Measurements from ENCODE around the gene LTBP3. TPM values are rescaled to one million over a fixed set of nuclear protein-coding genes. Genes with fewer than 3 reads are reported as not detected.

The LTBP3 gene
- total RNA-seq, 1 donor from 2014 or later: 25.0 TPM

- TF ChIP-seq, protein P1, sequence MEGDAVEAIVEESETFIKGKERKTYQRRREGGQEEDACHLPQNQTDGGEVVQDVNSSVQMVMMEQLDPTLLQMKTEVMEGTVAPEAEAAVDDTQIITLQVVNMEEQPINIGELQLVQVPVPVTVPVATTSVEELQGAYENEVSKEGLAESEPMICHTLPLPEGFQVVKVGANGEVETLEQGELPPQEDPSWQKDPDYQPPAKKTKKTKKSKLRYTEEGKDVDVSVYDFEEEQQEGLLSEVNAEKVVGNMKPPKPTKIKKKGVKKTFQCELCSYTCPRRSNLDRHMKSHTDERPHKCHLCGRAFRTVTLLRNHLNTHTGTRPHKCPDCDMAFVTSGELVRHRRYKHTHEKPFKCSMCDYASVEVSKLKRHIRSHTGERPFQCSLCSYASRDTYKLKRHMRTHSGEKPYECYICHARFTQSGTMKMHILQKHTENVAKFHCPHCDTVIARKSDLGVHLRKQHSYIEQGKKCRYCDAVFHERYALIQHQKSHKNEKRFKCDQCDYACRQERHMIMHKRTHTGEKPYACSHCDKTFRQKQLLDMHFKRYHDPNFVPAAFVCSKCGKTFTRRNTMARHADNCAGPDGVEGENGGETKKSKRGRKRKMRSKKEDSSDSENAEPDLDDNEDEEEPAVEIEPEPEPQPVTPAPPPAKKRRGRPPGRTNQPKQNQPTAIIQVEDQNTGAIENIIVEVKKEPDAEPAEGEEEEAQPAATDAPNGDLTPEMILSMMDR (IDR thresholded peaks at IDR 0.05): no peak
- H3K36me3 Mint-ChIP-seq (ENCODE audit: low read depth): peaks cover 65% of the 10 kb centered on the region
- H3K9me3 Mint-ChIP-seq: no peaks in the 10 kb centered on the region
- no peak overlapping the region for H3K27ac Mint-ChIP-seq
- ChIA-PET POLR2A (interaction anchor here (1.2 kb wide), 1 partner anchor 30 kb away, joined by 4 read pairs; the partner anchor contains the start of gene MALAT1), CTCF (no interaction called here)
- no peak for DNase-seq
- ATAC-seq (ENCODE audit: low read depth): no peak
- H3K4me1 Mint-ChIP-seq: peaks cover 18% of the 10 kb centered on the region
- H3K27me3 Mint-ChIP-seq: no peaks in the 10 kb centered on the region
- intact Hi-C loops (cut with micrococcal nuclease): no loop called here
- H3K4me3 Mint-ChIP-seq: no peak overlapping the region
Observed at GRCh38 chr11:65529475-65530156, 28.5 kb downstream of the LTBP3 start.

- Mint-ChIP-seq H3K4me1 (peaks cover 25% of the 10 kb centered on the region), H3K27ac (no peak overlapping the region), H3K27me3 (no peaks in the 10 kb centered on the region), H3K4me3 (no peak overlapping the region), H3K9me3 (no peaks in the 10 kb centered on the region), H3K36me3 (ENCODE audit: low read depth) (peaks cover 60% of the 10 kb centered on the region)
- TF ChIP-seq, protein P1 (IDR thresholded peaks at IDR 0.05): no peak
- no peak for DNase-seq
- intact Hi-C loops (cut with micrococcal nuclease): no loop called here
- CTCF ChIA-PET: no interaction called here
- no peak for ATAC-seq (ENCODE audit: low read depth)
- POLR2A ChIA-PET: interaction anchor here (0.7 kb wide), 1 partner anchor 18 kb away, joined by 4 read pairs; no protein-coding TSS in a partner anchor
Observed at GRCh38 chr11:65528819-65529350, 29.3 kb downstream of the LTBP3 start.

DNA sequence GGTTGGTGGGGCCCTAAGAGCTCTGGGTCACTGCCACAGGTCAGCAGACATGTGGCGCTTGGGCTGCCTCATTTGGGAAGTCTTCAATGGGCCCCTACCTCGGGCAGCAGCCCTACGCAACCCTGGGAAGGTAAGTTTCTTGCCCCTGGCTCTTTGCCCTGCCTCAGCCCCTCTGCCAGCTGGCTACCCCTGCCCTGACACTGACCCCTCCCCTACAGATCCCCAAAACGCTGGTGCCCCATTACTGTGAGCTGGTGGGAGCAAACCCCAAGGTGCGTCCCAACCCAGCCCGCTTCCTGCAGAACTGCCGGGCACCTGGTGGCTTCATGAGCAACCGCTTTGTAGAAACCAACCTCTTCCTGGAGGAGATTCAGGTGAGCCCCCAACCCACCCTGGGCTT, 31.4 kb downstream of the LTBP3 start:
- H3K4me3 Mint-ChIP-seq: peak overlapping the region; percentile 28
- H3K36me3 Mint-ChIP-seq (ENCODE audit: low read depth): peaks cover 43% of the 10 kb centered on the region
- DNase-seq (no peak), ATAC-seq (ENCODE audit: low read depth) (no peak)
- intact Hi-C loops (cut with micrococcal nuclease): no loop called here
- ChIA-PET POLR2A (interaction anchor here (0.6 to 4.5 kb wide), 5 partner anchors 11 to 360 kb away, joined by 3 to 37 read pairs (median 10); partner anchors contain the start of genes MALAT1 and PCNX3), CTCF (interaction anchor here (3.6 kb wide), 1 partner anchor 14 kb away, joined by 12 read pairs; no protein-coding TSS in a partner anchor)
- no peaks in the 10 kb centered on the region for H3K27me3 Mint-ChIP-seq
- no peaks in the 10 kb centered on the region for H3K9me3 Mint-ChIP-seq
- no peak overlapping the region for H3K27ac Mint-ChIP-seq
- TF ChIP-seq, protein P1 (IDR thresholded peaks at IDR 0.05): no peak
- peaks cover 44% of the 10 kb centered on the region for H3K4me1 Mint-ChIP-seq

- intact Hi-C loops (cut with micrococcal nuclease): no loop called here
- Mint-ChIP-seq H3K4me1 (peaks cover 47% of the 10 kb centered on the region), H3K36me3 (ENCODE audit: low read depth) (peaks cover 34% of the 10 kb centered on the region), H3K27ac (peak overlapping the region; percentile 66), H3K27me3 (no peaks in the 10 kb centered on the region), H3K9me3 (no peaks in the 10 kb centered on the region), H3K4me3 (peak overlapping the region; percentile 81)
- ATAC-seq (ENCODE audit: low read depth) (no peak), DNase-seq (no peak)
- ChIA-PET POLR2A (interaction anchor here (0.6 to 4.5 kb wide), 25 partner anchors 10 to 359 kb away, joined by 3 to 37 read pairs (median 5); partner anchors contain the start of genes DPF2, EHBP1L1, MALAT1 and NEAT1), CTCF (interaction anchor here (1.2 to 3.6 kb wide), 2 partner anchors 15 to 334 kb away, joined by 4 to 12 read pairs; no protein-coding TSS in a partner anchor)
- TF ChIP-seq, protein P1 (IDR thresholded peaks at IDR 0.05): no peak
Observed at GRCh38 chr11:65525546-65526480, 32.3 kb downstream of the LTBP3 start.

Measured in activated B cell treated with CpG ODN at 0.5 μM for 24 hours (primary cell).